CD14-positive monocyte (primary cell): Measurements from ENCODE around the gene EFEMP2. TPM values are rescaled to one million over a fixed set of nuclear protein-coding genes. Genes with fewer than 3 reads are reported as not detected.

Experiments used
- DNase-seq, 3 donors: peaks; one replicate each; pipeline ENCODE4 v3.0.0-alpha.2; 2011 to 2022
- H2AFZ ChIP-seq: 2 replicates; pipeline ENCODE4 v1.6.0; 2012; ENCODE audit warnings: mild to moderate bottlenecking, low read depth, low read length, inconsistent platforms; ENCODE audit not compliant: insufficient read depth, poor library complexity, severe bottlenecking
- H3K27ac ChIP-seq, 2 donors: 1 replicate in 1 of 2; 2 replicates in 1 of 2; pipeline ENCODE4 v1.5.1; 2012 to 2013; ENCODE audit warnings: low read length in 2 of 2, control low read depth in 1 of 2, inconsistent platforms in 1 of 2, low read depth in 1 of 2, mild to moderate bottlenecking in 1 of 2
- H3K27me3 ChIP-seq, 2 donors: one replicate each; pipeline versions ENCODE4 v1.6.0 to v1.6.1; 2011 to 2013; ENCODE audit warnings: low read length in 2 of 2; ENCODE audit not compliant: control insufficient read depth in 2 of 2, insufficient read depth in 2 of 2
- H3K36me3 ChIP-seq, 2 donors: replicated peaks in 1 of 2; 1 replicate in 1 of 2; 2 replicates in 1 of 2; pipeline versions ENCODE4 v1.5.1 to v1.6.1; 2012 to 2013; ENCODE audit warnings: low read length in 2 of 2, control low read depth in 1 of 2, inconsistent platforms in 1 of 2, mild to moderate bottlenecking in 1 of 2; ENCODE audit not compliant: insufficient read depth in 2 of 2, control insufficient read depth in 1 of 2
- H3K4me1 ChIP-seq, 2 donors: 1 replicate in 1 of 2; 2 replicates in 1 of 2; pipeline versions ENCODE4 v1.5.1 to v1.6.1; 2012 to 2013; ENCODE audit warnings: low read length in 2 of 2, control low read depth in 1 of 2, inconsistent platforms in 1 of 2, mild to moderate bottlenecking in 1 of 2, moderate library complexity in 1 of 2; ENCODE audit not compliant: insufficient read depth in 2 of 2, control insufficient read depth in 1 of 2
- H3K4me2 ChIP-seq: replicated peaks from 2 replicates; pipeline ENCODE3; 2012; ENCODE audit warnings: low read length, moderate library complexity, mild to moderate bottlenecking; ENCODE audit not compliant: poor library complexity, severe bottlenecking; ENCODE audit errors: extremely low read depth
- H3K4me3 ChIP-seq, 3 experiments: fragments of 200-600 bp in 1 of 3; sonication (generic) in 1 of 3; replicated peaks in 1 of 3; 1 replicate in 2 of 3; 2 replicates in 1 of 3; pipeline ENCODE4 v1.5.1; 2011 to 2013; ENCODE audit warnings: low read length in 3 of 3, mild to moderate bottlenecking in 3 of 3, control low read depth in 2 of 3, low read depth in 2 of 3, inconsistent platforms in 1 of 3, moderate library complexity in 1 of 3
- H3K79me2 ChIP-seq: 2 replicates; pipeline ENCODE4 v1.6.0; 2012; ENCODE audit warnings: mild to moderate bottlenecking, control low read depth, inconsistent platforms, low read length, moderate library complexity; ENCODE audit not compliant: insufficient read depth
- H3K9ac ChIP-seq: 2 replicates; pipeline ENCODE4 v1.6.0; 2017; ENCODE audit warnings: low read length, mild to moderate bottlenecking; ENCODE audit not compliant: insufficient read depth, poor library complexity, severe bottlenecking
- H3K9me3 ChIP-seq, 2 donors: replicated peaks in 1 of 2; 1 replicate in 1 of 2; 2 replicates in 1 of 2; pipeline versions ENCODE4 v1.5.1 to v1.6.1; 2012 to 2013; ENCODE audit warnings: low read length in 2 of 2, control low read depth in 1 of 2; ENCODE audit not compliant: control insufficient read depth in 1 of 2, insufficient read depth in 1 of 2
- H4K20me1 ChIP-seq: 2 replicates; pipeline ENCODE4 v1.6.0; 2012; ENCODE audit warnings: mild to moderate bottlenecking, low read length, control low read depth, moderate library complexity; ENCODE audit not compliant: insufficient read depth
- H3K27ac Mint-ChIP-seq, 7 donors: one replicate each; pipeline ENCODE4 v1.8.0; 2020; ENCODE audit warnings: mild to moderate bottlenecking in 7 of 7, mixed read lengths in 7 of 7, moderate library complexity in 6 of 7, inconsistent platforms in 2 of 7
- H3K27me3 Mint-ChIP-seq, 3 donors: one replicate each; pipeline ENCODE4 v1.8.0; 2021 to 2022; ENCODE audit warnings: low read depth in 3 of 3, mild to moderate bottlenecking in 3 of 3, mixed read lengths in 3 of 3, moderate library complexity in 3 of 3, inconsistent platforms in 1 of 3
- H3K36me3 Mint-ChIP-seq, 2 donors: one replicate each; pipeline ENCODE4 v1.8.0; 2020; ENCODE audit warnings: mixed read lengths in 2 of 2, inconsistent platforms in 1 of 2, mild to moderate bottlenecking in 1 of 2
- H3K4me1 Mint-ChIP-seq: one replicate; pipeline ENCODE4 v1.8.0; 2020; ENCODE audit warnings: mild to moderate bottlenecking, mixed read lengths
- H3K4me3 Mint-ChIP-seq, 2 donors: one replicate each; pipeline ENCODE4 v1.8.0; 2020; ENCODE audit warnings: mild to moderate bottlenecking in 2 of 2, mixed read lengths in 2 of 2, moderate library complexity in 1 of 2
- H3K9me3 Mint-ChIP-seq, 7 donors: one replicate each; pipeline ENCODE4 v1.8.0; 2020 to 2022; ENCODE audit warnings: mixed read lengths in 7 of 7, mild to moderate bottlenecking in 6 of 7, moderate library complexity in 6 of 7, inconsistent platforms in 2 of 7
- CTCF ChIP-seq: fragments of 200-600 bp; IDR thresholded peaks from one replicate; pipeline ENCODE4 v1.8.0; 2022; ENCODE audit warnings: antibody characterized with exemption, mild to moderate bottlenecking
- WGBS: methylation state at CpG from one replicate; pipeline ENCODE4 v1.1.5; 2013; ENCODE audit warnings: missing lambda C conversion rate; ENCODE audit not compliant: insufficient coverage; 5-methylcytosine and 5-hydroxymethylcytosine counted together
- intact Hi-C, 2 donors: fragments of 100-400 bp; cut with micrococcal nuclease; formaldehyde crosslinking; loops; one replicate each; pipeline versions ENCODE4 v1.15.0 to v1.15.1; 2023
- polyA plus RNA-seq, 3 donors: library from polyadenylated mRNA; depleted of rRNA in 1 of 3; unstranded in 2 of 3; stranded (reverse) in 1 of 3; fragments of 300-500 nt in 2 of 3; fragments of >200 nt in 1 of 3; fragmentation: Illumina TruSeq in 2 of 3; gene quantifications; 1 replicate in 2 of 3; 2 replicates in 1 of 3; pipeline ENCODE4 v1.2.3, GENCODE V29; 2012 to 2021

The EFEMP2 gene
- polyA plus RNA-seq, 3 donors: 0.44 to 14.7 TPM; not detected in 1

- H4K20me1 ChIP-seq: no peaks in the 10 kb centered on the region
- H3K9me3 ChIP-seq: no peaks in the 10 kb centered on the region
- Mint-ChIP-seq H3K27me3 (peaks cover 0 to 13% (median 5%) of the 10 kb centered on the region in 3 donors), H3K4me3 (no peak overlapping the region), H3K4me1 (peaks cover 7% of the 10 kb centered on the region), H3K36me3 (no peaks in the 10 kb centered on the region), H3K27ac (no peak overlapping the region), H3K9me3 (no peaks in the 10 kb centered on the region)
- no peak overlapping the region for H3K4me3 ChIP-seq
- no peaks in the 10 kb centered on the region for H3K36me3 ChIP-seq
- H3K79me2 ChIP-seq: no peaks in the 10 kb centered on the region
- 89% methylated on average over 5 of the region's 6 CpGs for WGBS
- no peak overlapping the region for H3K9ac ChIP-seq
- no peak overlapping the region for H2AFZ ChIP-seq
- no peaks in the 10 kb centered on the region for H3K27me3 ChIP-seq
- DNase-seq: no peak
- intact Hi-C loops: no loop called here
- no peak for TF ChIP-seq CTCF
- peaks cover 7 to 9% of the 10 kb centered on the region in 2 donors for H3K4me1 ChIP-seq
- no peak overlapping the region for H3K27ac ChIP-seq
- no peak overlapping the region for H3K4me2 ChIP-seq
Measured at GRCh38 chr11:65907878-65908277, 35.3 kb upstream of the EFEMP2 start.

DNA sequence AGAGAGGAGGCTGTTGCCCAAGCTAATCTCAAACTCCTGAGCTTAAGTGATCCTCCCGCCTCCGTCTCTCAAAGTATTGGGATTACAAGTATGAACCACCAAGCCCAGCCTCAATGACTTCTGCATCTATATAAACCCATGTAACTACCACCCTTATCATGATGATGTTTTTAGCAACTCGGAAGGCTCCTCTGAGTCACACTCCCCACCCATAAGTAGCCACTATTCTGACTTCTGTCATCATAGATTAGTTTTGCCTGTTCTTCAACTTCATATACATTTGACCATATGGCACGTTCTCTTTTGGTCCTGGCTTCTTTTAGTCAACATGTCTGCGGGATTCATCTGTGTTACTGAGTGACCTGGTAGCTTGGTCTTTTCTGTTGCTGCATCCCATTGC, 34.0 kb upstream of the EFEMP2 start:
- no peaks in the 10 kb centered on the region for H3K9me3 ChIP-seq
- WGBS: 100% methylated on average over 2 of the region's 5 CpGs
- no peak for TF ChIP-seq CTCF
- H3K4me1 ChIP-seq: peaks cover 3 to 4% of the 10 kb centered on the region in 2 donors
- Mint-ChIP-seq H3K27me3 (peaks cover 0 to 13% (median 8%) of the 10 kb centered on the region in 3 donors), H3K4me3 (no peak overlapping the region), H3K9me3 (no peaks in the 10 kb centered on the region), H3K27ac (no peak overlapping the region), H3K36me3 (no peaks in the 10 kb centered on the region), H3K4me1 (peaks cover 6% of the 10 kb centered on the region)
- H3K4me2 ChIP-seq: no peak overlapping the region
- DNase-seq: no peak
- no peak overlapping the region for H2AFZ ChIP-seq
- H3K27me3 ChIP-seq: no peaks in the 10 kb centered on the region
- no peak overlapping the region for H3K4me3 ChIP-seq
- no peak overlapping the region for H3K27ac ChIP-seq
- intact Hi-C loops: no loop called here
- no peaks in the 10 kb centered on the region for H4K20me1 ChIP-seq
- H3K79me2 ChIP-seq: no peaks in the 10 kb centered on the region
- no peak overlapping the region for H3K9ac ChIP-seq
- no peaks in the 10 kb centered on the region for H3K36me3 ChIP-seq
